MM.1S (cell line): ENCODE results near the gene PCDHGA11.
"Not testable (repeated sequence)": the region's sequence is repeated elsewhere in the genome, so short reads cannot be mapped to it uniquely, and the experiment has no call there.

Experiments
- CTCF ChIP-seq: fragments of 300-600 bp; sonication (generic); IDR thresholded peaks from 2 replicates; pipeline ENCODE4 v1.5.1; 2016; ENCODE audit warnings: antibody characterized with exemption, low read length, mixed read lengths
- EZH2phosphoT487 ChIP-seq: fragments of 300-600 bp; sonication (generic); IDR thresholded peaks from 2 replicates; pipeline ENCODE4 v1.6.1; 2018; ENCODE audit warnings: antibody characterized with exemption, low read length

GRCh38 chr5:141415275-141415618 is 5.6 kb upstream of the PCDHGA11 start:
- not testable (repeated sequence) for TF ChIP-seq CTCF, EZH2phosphoT487
